Gastrocnemius medialis (tissue), 4 donors: ENCODE data around the gene GRIK4. TPM values are rescaled to one million over a fixed set of nuclear protein-coding genes. Genes with fewer than 3 reads are reported as not detected.
"Not testable (repeated sequence)": the region's sequence is repeated elsewhere in the genome, so short reads cannot be mapped to it uniquely, and the experiment has no call there.

Source experiments
- ATAC-seq, 2 donors: fragments of 150-250 bp; one replicate each; pipeline ENCODE4 v1.9.1; 2016
- DNase-seq, 2 donors: peaks; one replicate each; pipeline ENCODE4 v3.0.0-alpha.2; 2019
- H3K27ac ChIP-seq, 4 donors: fragments of 200-600 bp; sonication (generic); 1 replicate in 1 of 4; 2 replicates in 3 of 4; pipeline ENCODE4 v1.5.1; 2016 to 2018; ENCODE audit warnings: mild to moderate bottlenecking in 2 of 4, moderate library complexity in 1 of 4
- H3K27me3 ChIP-seq, 3 donors: fragments of 200-600 bp; sonication (generic) in 2 of 3; 1 replicate in 1 of 3; 2 replicates in 2 of 3; pipeline versions ENCODE4 v1.5.1 to v1.6.0; 2016 to 2019; ENCODE audit warnings: mild to moderate bottlenecking in 1 of 3, moderate library complexity in 1 of 3
- H3K36me3 ChIP-seq, 2 donors: fragments of 200-600 bp; sonication (generic) in 1 of 2; one replicate each; pipeline ENCODE4 v1.5.1; 2017 to 2018
- H3K4me1 ChIP-seq, 2 donors: fragments of 200-600 bp; sonication (generic) in 1 of 2; one replicate each; pipeline ENCODE4 v1.5.1; 2016 to 2017; ENCODE audit warnings: mild to moderate bottlenecking in 2 of 2
- H3K4me3 ChIP-seq, 4 donors: fragments of 200-600 bp; sonication (generic) in 3 of 4; 1 replicate in 1 of 4; 2 replicates in 3 of 4; pipeline ENCODE4 v1.5.1; 2016 to 2019; ENCODE audit warnings: mild to moderate bottlenecking in 2 of 4
- H3K9me3 ChIP-seq, 3 donors: fragments of 200-600 bp; sonication (generic) in 2 of 3; 1 replicate in 1 of 3; 2 replicates in 2 of 3; pipeline ENCODE4 v1.5.1; 2016 to 2019
- POLR2A ChIP-seq, 2 donors: fragments of 450-650 bp; IDR thresholded peaks; one replicate each; pipeline ENCODE4 v1.6.1; 2017; ENCODE audit warnings: antibody characterized with exemption in 2 of 2, mild to moderate bottlenecking in 2 of 2, moderate library complexity in 2 of 2
- in situ Hi-C, 4 donors: fragments of 200-750 bp; cut with MboI; loops; one replicate each; pipeline versions ENCODE4 v1.15.0 to v1.8.0; 2017; ENCODE audit warnings: low sequenced_read_pairs in 4 of 4
- intact Hi-C: fragments of 100-400 bp; cut with DNase I; formaldehyde crosslinking; loops from one replicate; pipeline ENCODE4 v1.15.1; 2023; ENCODE audit warnings: low total_unique reads
- total RNA-seq, 4 donors: library from RNA; depleted of rRNA; stranded (reverse); fragments of >200 nt; gene quantifications; one replicate each; pipeline versions ENCODE4 v1.1.0 to v1.2.3, GENCODE V29; 2016
- TF ChIP-seq, protein P1 (sequence below), 5 experiments: fragments of 450-650 bp in 3 of 5; fragments of 200-600 bp in 2 of 5; sonication (generic) in 2 of 5; IDR thresholded peaks in 4 of 5; conservative IDR thresholded peaks in 1 of 5; 1 replicate in 4 of 5; 2 replicates in 1 of 5; pipeline ENCODE4 v1.5.1; 2016 to 2019; ENCODE audit warnings: antibody characterized with exemption in 5 of 5, mild to moderate bottlenecking in 3 of 5, moderate library complexity in 3 of 5

The GRIK4 gene
- total RNA-seq, 4 donors from 2014 or later = 0.42 TPM; not detected in 3

DNA sequence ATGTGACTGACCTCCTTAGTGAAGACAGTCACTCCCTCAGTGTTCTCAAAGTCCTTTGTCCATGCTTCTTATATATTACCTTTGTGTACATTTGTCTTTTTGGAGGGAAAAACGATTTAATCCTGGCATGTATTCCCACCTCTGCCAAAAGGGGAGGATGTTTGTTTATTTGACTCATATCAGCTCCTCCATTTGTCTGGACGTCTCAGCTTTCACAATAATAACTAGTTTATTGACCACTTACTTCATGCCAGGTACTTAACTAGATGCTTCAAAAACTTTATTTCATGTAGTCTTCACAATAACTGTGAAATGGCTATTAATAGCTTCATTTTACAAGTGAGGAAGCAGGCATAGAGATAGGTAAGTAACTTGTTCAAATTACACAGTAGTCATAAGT, 517.6 kb downstream of the GRIK4 start:
- Histone ChIP-seq H3K36me3 (no peaks in the 10 kb centered on the region), H3K27me3 (no peaks in the 10 kb centered on the region), H3K9me3 (no peaks in the 10 kb centered on the region), H3K4me1 (peaks cover 10 to 18% of the 10 kb centered on the region in 2 donors), H3K4me3 (no peak overlapping the region), H3K27ac (no peak overlapping the region)
- intact Hi-C loops = no loop called here
- ATAC-seq = no peak
- TF ChIP-seq POLR2A (IDR thresholded peaks at IDR 0.05) = no peak
- TF ChIP-seq, protein P1, sequence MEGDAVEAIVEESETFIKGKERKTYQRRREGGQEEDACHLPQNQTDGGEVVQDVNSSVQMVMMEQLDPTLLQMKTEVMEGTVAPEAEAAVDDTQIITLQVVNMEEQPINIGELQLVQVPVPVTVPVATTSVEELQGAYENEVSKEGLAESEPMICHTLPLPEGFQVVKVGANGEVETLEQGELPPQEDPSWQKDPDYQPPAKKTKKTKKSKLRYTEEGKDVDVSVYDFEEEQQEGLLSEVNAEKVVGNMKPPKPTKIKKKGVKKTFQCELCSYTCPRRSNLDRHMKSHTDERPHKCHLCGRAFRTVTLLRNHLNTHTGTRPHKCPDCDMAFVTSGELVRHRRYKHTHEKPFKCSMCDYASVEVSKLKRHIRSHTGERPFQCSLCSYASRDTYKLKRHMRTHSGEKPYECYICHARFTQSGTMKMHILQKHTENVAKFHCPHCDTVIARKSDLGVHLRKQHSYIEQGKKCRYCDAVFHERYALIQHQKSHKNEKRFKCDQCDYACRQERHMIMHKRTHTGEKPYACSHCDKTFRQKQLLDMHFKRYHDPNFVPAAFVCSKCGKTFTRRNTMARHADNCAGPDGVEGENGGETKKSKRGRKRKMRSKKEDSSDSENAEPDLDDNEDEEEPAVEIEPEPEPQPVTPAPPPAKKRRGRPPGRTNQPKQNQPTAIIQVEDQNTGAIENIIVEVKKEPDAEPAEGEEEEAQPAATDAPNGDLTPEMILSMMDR (IDR thresholded peaks at IDR 0.05 in 4 of 5, conservative IDR thresholded peaks at IDR 0.05 in 1 of 5) = no peak
- no peak for DNase-seq
- in situ Hi-C loops = no loop called here

DNA sequence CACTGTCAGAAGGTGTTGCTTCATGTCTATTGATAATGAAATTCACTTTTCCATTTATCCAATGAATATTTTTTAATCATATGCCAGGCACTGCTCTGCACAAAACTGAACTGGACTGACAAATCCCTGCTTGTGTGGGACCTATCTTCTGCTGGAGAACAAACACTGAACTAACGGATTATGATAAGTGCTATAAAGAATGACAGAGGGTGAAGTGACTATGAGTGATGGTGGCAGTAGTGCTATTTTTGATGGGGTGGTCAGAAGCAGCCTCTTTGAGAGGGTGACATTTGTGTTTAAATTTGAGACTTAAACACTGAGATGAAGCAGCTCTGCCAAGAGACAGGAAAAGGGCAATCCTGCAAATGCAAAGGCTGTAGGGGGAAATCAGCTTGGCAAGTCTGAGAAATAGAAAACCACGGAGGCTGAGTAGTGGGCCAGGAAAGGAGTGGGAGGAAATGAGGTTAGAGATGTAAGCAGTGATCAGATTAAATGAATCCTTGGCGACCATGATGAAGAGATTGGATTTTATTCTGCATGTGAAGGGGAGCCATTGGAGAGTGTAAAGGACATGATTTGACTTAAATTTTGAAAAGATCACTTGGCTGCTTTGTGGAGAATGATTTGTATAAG, 518.4 kb downstream of the GRIK4 start:
- no peak for ATAC-seq

DNA sequence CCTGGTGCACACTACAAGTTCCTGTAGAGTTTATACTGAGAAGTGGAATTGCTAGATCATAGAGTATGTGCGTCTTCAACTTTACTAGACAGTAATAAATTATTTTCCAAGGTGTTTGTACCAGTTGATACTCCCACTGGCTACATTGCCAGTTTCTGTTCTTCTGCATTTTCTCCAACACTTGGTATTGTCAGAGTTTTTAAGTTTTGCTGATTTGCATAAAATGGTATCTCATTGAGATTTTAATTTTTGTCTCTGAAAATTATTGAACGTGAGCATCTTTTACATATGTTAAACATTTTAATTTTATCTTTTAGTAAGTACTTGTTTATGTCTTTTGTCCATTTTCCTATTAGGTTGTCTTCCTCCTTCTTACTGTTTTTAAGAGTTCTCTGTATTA, 519.6 kb downstream of the GRIK4 start:
- TF ChIP-seq, protein P1 (IDR thresholded peaks at IDR 0.05 in 4 of 5, conservative IDR thresholded peaks at IDR 0.05 in 1 of 5) = no peak
- no peak for TF ChIP-seq POLR2A (IDR thresholded peaks at IDR 0.05)
- DNase-seq (no peak), ATAC-seq (no peak)
- Histone ChIP-seq H3K27ac (no peak overlapping the region), H3K9me3 (no peaks in the 10 kb centered on the region), H3K27me3 (no peaks in the 10 kb centered on the region), H3K4me3 (no peak overlapping the region), H3K4me1 (peaks cover 3 to 4% of the 10 kb centered on the region in 2 donors), H3K36me3 (no peaks in the 10 kb centered on the region)
- in situ Hi-C loops (no loop called here), intact Hi-C loops (no loop called here)

More for the DNA sequence above, 518.4 kb downstream of the GRIK4 start:
- in situ Hi-C loops = no loop called here
- Histone ChIP-seq H3K9me3 (no peaks in the 10 kb centered on the region), H3K27ac (no peak overlapping the region), H3K27me3 (no peaks in the 10 kb centered on the region), H3K36me3 (no peaks in the 10 kb centered on the region), H3K4me3 (no peak overlapping the region), H3K4me1 (peaks cover 5 to 11% of the 10 kb centered on the region in 2 donors)
- no peak for DNase-seq
- TF ChIP-seq POLR2A (IDR thresholded peaks at IDR 0.05) = no peak
- TF ChIP-seq, protein P1 (IDR thresholded peaks at IDR 0.05 in 4 of 5, conservative IDR thresholded peaks at IDR 0.05 in 1 of 5) = no peak
- intact Hi-C loops = no loop called here

DNA sequence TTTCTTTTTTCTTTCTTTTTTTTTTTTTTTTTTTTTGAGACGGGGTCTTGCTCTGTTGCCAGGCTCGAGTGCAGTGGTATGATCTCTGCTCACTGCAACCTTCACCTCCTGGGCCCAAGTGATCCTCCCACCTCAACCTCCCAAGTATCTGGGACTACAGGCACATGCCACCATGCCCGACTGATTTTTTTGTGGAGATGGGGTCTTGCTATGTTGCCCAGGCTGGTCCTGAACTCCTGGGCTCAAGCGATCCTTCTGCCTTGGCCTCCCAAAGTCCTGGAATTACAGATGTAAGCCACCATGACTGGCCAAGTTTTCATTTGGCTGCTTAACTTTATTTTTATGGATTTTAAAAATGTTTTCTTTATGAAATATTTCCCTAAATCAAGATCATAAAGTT, 520.1 kb downstream of the GRIK4 start:
- ATAC-seq, DNase-seq, H3K27me3 ChIP-seq, H3K36me3 ChIP-seq, H3K4me1 ChIP-seq, H3K4me3 ChIP-seq, intact Hi-C loops, in situ Hi-C loops, H3K9me3 ChIP-seq, H3K27ac ChIP-seq: not testable (repeated sequence)

DNA sequence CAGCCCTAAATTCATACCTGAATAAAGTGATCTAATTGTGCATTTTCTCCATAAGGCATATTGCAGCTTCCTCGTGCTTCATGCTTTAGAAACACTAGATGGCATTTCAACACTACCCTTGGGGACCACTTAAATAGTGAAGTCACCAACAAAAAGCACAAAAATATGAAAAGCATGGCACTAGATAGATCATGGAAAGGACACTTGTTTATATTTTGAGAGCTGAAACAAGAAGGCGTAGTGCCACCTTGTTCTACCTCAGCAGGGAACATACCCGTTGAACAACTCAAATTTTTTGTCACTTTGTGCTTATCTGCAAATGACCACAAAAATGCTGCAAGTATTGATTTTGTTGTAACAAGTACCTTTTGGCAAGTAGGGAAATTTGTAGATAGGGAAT, 521.0 kb downstream of the GRIK4 start:
- in situ Hi-C loops = no loop called here
- no peaks in the 10 kb centered on the region for H3K9me3 ChIP-seq
- H3K27ac ChIP-seq = no peak overlapping the region
- no peaks in the 10 kb centered on the region for H3K27me3 ChIP-seq
- no peak for DNase-seq
- ATAC-seq = no peak
- H3K36me3 ChIP-seq = no peaks in the 10 kb centered on the region
- H3K4me1 ChIP-seq = peaks cover 3 to 4% of the 10 kb centered on the region in 2 donors
- H3K4me3 ChIP-seq = no peak overlapping the region
- TF ChIP-seq, protein P1 (IDR thresholded peaks at IDR 0.05 in 4 of 5, conservative IDR thresholded peaks at IDR 0.05 in 1 of 5) = no peak
- TF ChIP-seq POLR2A (IDR thresholded peaks at IDR 0.05) = no peak
- intact Hi-C loops = no loop called here
